K562 (cell line): ENCODE measurements around the gene IRF6. TPM values are rescaled to one million over a fixed set of nuclear protein-coding genes. Genes with fewer than 3 reads are reported as not detected.

Experiments used
- C11orf30 ChIP-seq: fragments of 450-650 bp; IDR thresholded peaks from 2 replicates; pipeline ENCODE4 v1.6.1; 2016; ENCODE audit warnings: low read depth, mild to moderate bottlenecking
- CBFB ChIP-seq: sonication (generic); formaldehyde crosslinking; IDR thresholded peaks from 2 replicates; pipeline ENCODE4 v1.4.0; 2020; ENCODE audit warnings: mild to moderate bottlenecking, missing genetic modification reagents
- FOXM1 ChIP-seq, 2 experiments: fragments of 450-650 bp in 1 of 2; sonication (generic) in 1 of 2; formaldehyde crosslinking in 1 of 2; IDR thresholded peaks; 2 replicates each; pipeline versions ENCODE4 v1.6.1 to v1.9.0; 2017 to 2022; ENCODE audit warnings: low read depth in 2 of 2, mild to moderate bottlenecking in 2 of 2, missing genetic modification reagents in 1 of 2, moderate library complexity in 1 of 2
- HCFC1 ChIP-seq: IDR thresholded peaks from 2 replicates; pipeline ENCODE4 v1.6.1; 2012; ENCODE audit warnings: low read depth, low read length, improper control_type of control experiment
- NELFE ChIP-seq: IDR thresholded peaks from 2 replicates; pipeline ENCODE4 v1.6.1; 2011; ENCODE audit warnings: mild to moderate bottlenecking; ENCODE audit not compliant: insufficient read depth, insufficient read length
- NR2C2 ChIP-seq, 2 experiments: fragments of 200-800 bp in 1 of 2; sonication (Bioruptor generic) in 1 of 2; sonication (generic) in 1 of 2; formaldehyde crosslinking in 1 of 2; IDR thresholded peaks; 2 replicates each; pipeline versions ENCODE4 v1.6.1 to v1.8.0; 2016 to 2022; ENCODE audit warnings: mild to moderate bottlenecking in 1 of 2, missing compliant biosample characterization in 1 of 2, missing genetic modification characterization in 1 of 2, missing genetic modification reagents in 1 of 2
- PCBP1 ChIP-seq: fragments of 200-400 bp; formaldehyde crosslinking; IDR thresholded peaks from 2 replicates; pipeline ENCODE4 v1.6.1; 2018; ENCODE audit warnings: mild to moderate bottlenecking, low read depth, low read length; ENCODE audit not compliant: poor library complexity, severe bottlenecking
- PML ChIP-seq: IDR thresholded peaks from 2 replicates; pipeline ENCODE4 v1.6.1; 2012; ENCODE audit warnings: low read length, inconsistent platforms
- RFX5 ChIP-seq: IDR thresholded peaks from 2 replicates; pipeline ENCODE4 v1.6.1; 2011; ENCODE audit warnings: low read depth, mild to moderate bottlenecking, improper control_type of control experiment, low read length
- RNF2 ChIP-seq: sonication (generic); IDR thresholded peaks from 2 replicates; pipeline ENCODE4 v1.6.1; 2016
- TGIF2 ChIP-seq: sonication (generic); formaldehyde crosslinking; IDR thresholded peaks from 2 replicates; pipeline ENCODE4 v1.8.1; 2022; ENCODE audit warnings: mild to moderate bottlenecking, missing genetic modification reagents, moderate library complexity
- THAP12 ChIP-seq: fragments of 250-450 bp; sonication (Bioruptor Pico); IDR thresholded peaks from 2 replicates; pipeline ENCODE4 v1.9.0; 2021; ENCODE audit warnings: mild to moderate bottlenecking, inconsistent platforms
- XRCC4 ChIP-seq: IDR thresholded peaks from one replicate; pipeline ENCODE4 v1.6.1; 2011; ENCODE audit not compliant: insufficient read depth, insufficient read length; ENCODE audit errors: extremely low read depth
- ZNF124 ChIP-seq: sonication (generic); formaldehyde crosslinking; IDR thresholded peaks from 2 replicates; pipeline ENCODE4 v1.8.1; 2022; ENCODE audit warnings: missing genetic modification reagents
- ZNF174 ChIP-seq: fragments of 250-450 bp; sonication (Bioruptor Pico); IDR thresholded peaks from 2 replicates; pipeline ENCODE4 v1.4.0; 2020; ENCODE audit warnings: mild to moderate bottlenecking
- ZNF197 ChIP-seq: fragments of 200-800 bp; sonication (Bioruptor generic); IDR thresholded peaks from 2 replicates; pipeline ENCODE4 v1.6.1; 2016; ENCODE audit warnings: low read depth, missing genetic modification characterization, missing compliant biosample characterization
- ZNF217 ChIP-seq: sonication (generic); formaldehyde crosslinking; IDR thresholded peaks from 2 replicates; pipeline ENCODE4 v1.8.0; 2022; ENCODE audit warnings: mild to moderate bottlenecking, missing genetic modification reagents
- polyA plus RNA-seq, 8 experiments: library from polyadenylated mRNA; depleted of rRNA in 4 of 8; stranded (reverse) in 5 of 8; unstranded in 3 of 8; fragments of >200 nt; fragmentation: Nextera tagmentation in 2 of 8; fragmentation: Illumina TruSeq in 1 of 8; extraction: Ambion mirVana in 2 of 8; extraction: Trizol in 1 of 8; gene quantifications; 2 replicates each; pipeline versions ENCODE4 v1.2.1 to v1.2.3, GENCODE V29; 2011 to 2014; ENCODE audit warnings: inconsistent platforms in 1 of 8, missing spikeins in 1 of 8
- total RNA-seq, 7 experiments: library from RNA; depleted of rRNA in 6 of 7; stranded (reverse); fragments of >200 nt in 6 of 7; fragmentation: Illumina TruSeq in 2 of 7; extraction: Trizol in 2 of 7; gene quantifications; 2 replicates each; pipeline versions ENCODE4 v1.2.1 to v1.2.3, GENCODE V29; 2011 to 2021; ENCODE audit warnings: low replicate concordance in 1 of 7
- TF ChIP-seq, protein P1 (sequence below): IDR thresholded peaks from 2 replicates; pipeline ENCODE4 v1.6.1; 2011; ENCODE audit not compliant: insufficient read length; ENCODE audit errors: extremely low read depth
- TF ChIP-seq, protein P2 (sequence below): fragments of 450-650 bp; IDR thresholded peaks from 2 replicates; pipeline ENCODE4 v1.6.1; 2016; ENCODE audit warnings: antibody characterized with exemption
- TF ChIP-seq, protein P3 (sequence below): fragments of 450-650 bp; formaldehyde crosslinking; IDR thresholded peaks from 2 replicates; pipeline ENCODE4 v1.4.0; 2020; ENCODE audit warnings: mild to moderate bottlenecking, moderate library complexity
- TF ChIP-seq, protein P4 (sequence below): fragments of 450-650 bp; conservative IDR thresholded peaks from 2 replicates; pipeline ENCODE4 v1.6.1; 2016; ENCODE audit warnings: missing genetic modification characterization, low read depth, mild to moderate bottlenecking, missing compliant biosample characterization, moderate library complexity

Gene IRF6
- total and polyA plus RNA-seq, 9 of the 15 experiments (the other 6 are each of a cell fraction or from before 2014, with no cell fraction given): 0.03 to 0.65 (median 0.17) TPM

GRCh38 chr1:209747580-209748262 is 58.2 kb downstream of the IRF6 start (continued):
- TF ChIP-seq, protein P1, sequence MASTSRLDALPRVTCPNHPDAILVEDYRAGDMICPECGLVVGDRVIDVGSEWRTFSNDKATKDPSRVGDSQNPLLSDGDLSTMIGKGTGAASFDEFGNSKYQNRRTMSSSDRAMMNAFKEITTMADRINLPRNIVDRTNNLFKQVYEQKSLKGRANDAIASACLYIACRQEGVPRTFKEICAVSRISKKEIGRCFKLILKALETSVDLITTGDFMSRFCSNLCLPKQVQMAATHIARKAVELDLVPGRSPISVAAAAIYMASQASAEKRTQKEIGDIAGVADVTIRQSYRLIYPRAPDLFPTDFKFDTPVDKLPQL: no peak
- TF ChIP-seq C11orf30 (no peak), NELFE (no peak), XRCC4 (no peak), FOXM1 (IDR thresholded peaks at IDR 0.05; ENCODE audit: low read depth) (no peak), FOXM1 (CRISPR knock-in tag; IDR thresholded peaks at IDR 0.05; ENCODE audit: low read depth) (no peak), ZNF174 (CRISPR knock-in tag) (no peak), RFX5 (no peak), HCFC1 (no peak), PML (no peak), CBFB (0 out of 2 replicates have a peak, but pooled peaks have one; percentile 75), RNF2 (0 out of 2 replicates have a peak, but pooled peaks have one; percentile 24), NR2C2 (CRISPR knock-in tag; IDR thresholded peaks at IDR 0.05) (0 out of 2 replicates have a peak, but pooled peaks have one; percentile 64), NR2C2 (tag; IDR thresholded peaks at IDR 0.05) (no peak), ZNF197 (no peak), ZNF217 (CRISPR knock-in tag) (no peak), PCBP1 (no peak), TGIF2 (CRISPR knock-in tag) (no peak), THAP12 (CRISPR knock-in tag) (no peak), ZNF124 (CRISPR knock-in tag) (no peak)
- TF ChIP-seq, protein P2, sequence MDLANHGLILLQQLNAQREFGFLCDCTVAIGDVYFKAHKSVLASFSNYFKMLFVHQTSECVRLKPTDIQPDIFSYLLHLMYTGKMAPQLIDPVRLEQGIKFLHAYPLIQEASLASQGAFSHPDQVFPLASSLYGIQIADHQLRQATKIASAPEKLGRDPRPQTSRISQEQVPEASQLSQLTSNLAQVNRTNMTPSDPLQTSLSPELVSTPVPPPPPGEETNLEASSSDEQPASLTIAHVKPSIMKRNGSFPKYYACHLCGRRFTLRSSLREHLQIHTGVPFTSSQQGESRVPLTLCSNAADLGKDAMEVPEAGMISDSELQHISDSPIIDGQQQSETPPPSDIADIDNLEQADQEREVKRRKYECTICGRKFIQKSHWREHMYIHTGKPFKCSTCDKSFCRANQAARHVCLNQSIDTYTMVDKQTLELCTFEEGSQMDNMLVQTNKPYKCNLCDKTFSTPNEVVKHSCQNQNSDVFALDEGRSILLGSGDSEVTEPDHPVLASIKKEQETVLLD: peak; percentile 70; the same call in 1 of the 2 replicates
- TF ChIP-seq, protein P3, sequence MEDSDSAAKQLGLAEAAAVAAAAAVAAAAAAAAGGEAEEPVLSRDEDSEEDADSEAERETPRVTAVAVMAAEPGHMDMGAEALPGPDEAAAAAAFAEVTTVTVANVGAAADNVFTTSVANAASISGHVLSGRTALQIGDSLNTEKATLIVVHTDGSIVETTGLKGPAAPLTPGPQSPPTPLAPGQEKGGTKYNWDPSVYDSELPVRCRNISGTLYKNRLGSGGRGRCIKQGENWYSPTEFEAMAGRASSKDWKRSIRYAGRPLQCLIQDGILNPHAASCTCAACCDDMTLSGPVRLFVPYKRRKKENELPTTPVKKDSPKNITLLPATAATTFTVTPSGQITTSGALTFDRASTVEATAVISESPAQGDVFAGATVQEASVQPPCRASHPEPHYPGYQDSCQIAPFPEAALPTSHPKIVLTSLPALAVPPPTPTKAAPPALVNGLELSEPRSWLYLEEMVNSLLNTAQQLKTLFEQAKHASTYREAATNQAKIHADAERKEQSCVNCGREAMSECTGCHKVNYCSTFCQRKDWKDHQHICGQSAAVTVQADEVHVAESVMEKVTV: peak; percentile 90
- TF ChIP-seq, protein P4, sequence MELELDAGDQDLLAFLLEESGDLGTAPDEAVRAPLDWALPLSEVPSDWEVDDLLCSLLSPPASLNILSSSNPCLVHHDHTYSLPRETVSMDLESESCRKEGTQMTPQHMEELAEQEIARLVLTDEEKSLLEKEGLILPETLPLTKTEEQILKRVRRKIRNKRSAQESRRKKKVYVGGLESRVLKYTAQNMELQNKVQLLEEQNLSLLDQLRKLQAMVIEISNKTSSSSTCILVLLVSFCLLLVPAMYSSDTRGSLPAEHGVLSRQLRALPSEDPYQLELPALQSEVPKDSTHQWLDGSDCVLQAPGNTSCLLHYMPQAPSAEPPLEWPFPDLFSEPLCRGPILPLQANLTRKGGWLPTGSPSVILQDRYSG (tag): no peak
